Keratinocyte (primary cell): Measurements from ENCODE around the gene NDUFA13.

Source experiments
- CTCF ChIP-seq, 3 experiments: IDR thresholded peaks in 1 of 3; conservative IDR thresholded peaks in 1 of 3; optimal IDR thresholded peaks in 1 of 3; 2 replicates in 2 of 3; 3 replicates in 1 of 3; pipeline versions ENCODE3 to v1.5.1; 2011; ENCODE audit warnings: low read length in 3 of 3, mild to moderate bottlenecking in 3 of 3, moderate library complexity in 2 of 3, control low read depth in 1 of 3, inconsistent platforms in 1 of 3; ENCODE audit not compliant: insufficient read depth in 2 of 3; ENCODE audit errors: extremely low read depth in 1 of 3
- EZH2 ChIP-seq: IDR thresholded peaks from one replicate; pipeline ENCODE4 v1.6.1; 2012; ENCODE audit warnings: inconsistent platforms, mild to moderate bottlenecking, low read length, moderate library complexity

GRCh38 chr19:19538061-19538784 lies 22.2 kb downstream of the NDUFA13 start, which contains the start of gene CILP2:
- TF ChIP-seq CTCF (optimal IDR thresholded peaks at IDR 0.05 in 1 of 3, IDR thresholded peaks at IDR 0.05 in 1 of 3, conservative IDR thresholded peaks at IDR 0.05 in 1 of 3; ENCODE audit: extremely low read depth in 1 of 3, insufficient read depth in 2 of 3, low read length in 3 of 3) (no peak), EZH2 (peak; percentile 30)
